ES-I3 (cell line): Measurements from ENCODE around the gene BMAL1.

ENCODE experiments used
- H3K36me3 ChIP-seq: 2 replicates; pipeline ENCODE4 v1.6.1; 2013; ENCODE audit warnings: mild to moderate bottlenecking, low read length, control low read depth, moderate library complexity; ENCODE audit not compliant: insufficient read depth
- H3K4me1 ChIP-seq: 2 replicates; pipeline ENCODE4 v1.6.1; 2013; ENCODE audit warnings: mild to moderate bottlenecking, control low read depth, low read length; ENCODE audit not compliant: insufficient read depth
- H3K9ac ChIP-seq: 2 replicates; pipeline ENCODE4 v1.6.1; 2013; ENCODE audit warnings: low read depth, mild to moderate bottlenecking, low read length, moderate library complexity
- H3K9me3 ChIP-seq: 2 replicates; pipeline ENCODE4 v1.6.1; 2013; ENCODE audit warnings: mild to moderate bottlenecking, low read length, moderate library complexity; ENCODE audit not compliant: control insufficient read depth, insufficient read depth

Gene BMAL1

DNA sequence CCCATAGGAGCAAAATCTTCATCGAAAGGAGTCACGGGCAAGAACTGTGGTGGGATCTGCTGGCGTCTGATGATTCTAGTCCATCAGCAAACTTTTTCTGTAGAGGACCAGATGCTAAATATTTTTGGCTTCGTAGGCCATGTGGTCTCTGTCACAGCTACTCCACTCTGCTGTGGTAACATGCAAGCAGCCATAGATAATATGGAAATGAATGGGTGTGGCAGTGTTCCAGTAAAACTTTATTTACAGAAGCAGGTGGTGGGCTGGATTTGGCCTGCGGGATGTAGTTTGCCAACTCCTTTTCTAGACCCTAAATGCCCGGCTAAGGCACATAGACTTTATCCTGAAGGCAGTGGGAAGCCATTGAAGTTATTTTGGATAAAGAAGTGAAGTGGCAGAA lies 32.9 kb downstream of the BMAL1 start:
- Histone ChIP-seq H3K36me3 (no peaks in the 10 kb centered on the region), H3K9me3 (no peaks in the 10 kb centered on the region), H3K4me1 (no peaks in the 10 kb centered on the region), H3K9ac (no peak overlapping the region)

DNA sequence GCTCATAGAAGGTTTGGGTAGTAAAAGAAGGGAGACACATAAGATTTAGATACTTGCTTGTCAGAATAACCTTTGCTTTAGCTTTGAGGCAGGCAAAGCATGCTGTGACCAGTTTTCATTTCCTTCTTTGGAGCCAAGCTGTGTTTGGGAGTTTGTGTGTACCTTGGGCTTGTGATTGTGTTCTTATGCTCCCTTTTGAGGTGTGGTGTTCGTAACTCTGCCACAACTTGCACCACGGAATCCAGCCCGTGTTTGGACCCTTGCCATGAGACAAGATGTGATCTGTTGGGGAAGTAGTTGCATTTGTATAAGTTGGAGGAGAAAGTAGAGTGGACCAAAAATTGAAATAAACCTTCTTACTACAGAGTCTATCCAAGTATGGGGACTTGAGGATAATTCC lies 34.0 kb downstream of the BMAL1 start:
- no peak overlapping the region for H3K9ac ChIP-seq
- no peaks in the 10 kb centered on the region for H3K4me1 ChIP-seq
- no peaks in the 10 kb centered on the region for H3K9me3 ChIP-seq
- no peaks in the 10 kb centered on the region for H3K36me3 ChIP-seq

DNA sequence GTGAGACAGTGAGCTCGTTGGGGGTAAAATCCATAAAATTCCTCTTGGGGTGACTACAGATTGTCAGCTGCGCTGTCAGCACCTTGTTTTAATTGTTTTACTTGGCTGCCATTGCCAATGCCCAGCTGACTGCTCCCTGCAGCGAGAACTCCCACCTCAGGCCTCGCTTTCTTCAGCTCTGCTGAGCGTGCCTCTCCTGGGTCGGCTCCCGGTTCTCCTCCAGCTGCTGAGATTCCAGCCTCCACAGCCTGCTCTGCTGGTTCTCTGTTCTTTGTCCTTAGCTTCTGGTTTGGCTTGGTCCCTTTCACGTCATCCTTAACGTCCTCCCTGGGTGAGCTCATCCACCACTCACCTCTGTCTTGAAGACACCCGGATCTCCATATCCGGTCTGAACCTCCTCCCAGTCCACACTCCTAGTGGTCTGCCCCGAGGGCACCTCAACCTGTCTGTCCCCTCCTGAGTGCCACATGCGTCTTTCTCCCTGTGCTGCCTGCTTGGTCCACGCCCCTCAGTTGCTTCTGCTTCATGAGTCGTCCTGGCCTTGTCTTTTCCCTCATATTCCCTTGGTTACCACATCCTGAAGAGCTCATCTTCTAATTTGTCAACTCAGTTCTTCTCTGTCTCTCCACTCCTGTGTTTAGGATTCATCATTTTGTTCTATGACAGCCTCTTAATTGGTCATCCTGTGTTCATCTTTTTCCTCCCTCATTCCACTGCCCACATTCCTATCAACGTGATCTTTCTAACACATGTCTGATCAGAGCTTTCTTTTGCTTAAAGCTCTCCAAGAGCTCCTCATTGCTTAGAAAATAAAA lies 35.6 kb downstream of the BMAL1 start:
- H3K9me3 ChIP-seq, result no peaks in the 10 kb centered on the region
- H3K4me1 ChIP-seq, result no peaks in the 10 kb centered on the region
- H3K9ac ChIP-seq, result no peak overlapping the region
- H3K36me3 ChIP-seq, result no peaks in the 10 kb centered on the region

DNA sequence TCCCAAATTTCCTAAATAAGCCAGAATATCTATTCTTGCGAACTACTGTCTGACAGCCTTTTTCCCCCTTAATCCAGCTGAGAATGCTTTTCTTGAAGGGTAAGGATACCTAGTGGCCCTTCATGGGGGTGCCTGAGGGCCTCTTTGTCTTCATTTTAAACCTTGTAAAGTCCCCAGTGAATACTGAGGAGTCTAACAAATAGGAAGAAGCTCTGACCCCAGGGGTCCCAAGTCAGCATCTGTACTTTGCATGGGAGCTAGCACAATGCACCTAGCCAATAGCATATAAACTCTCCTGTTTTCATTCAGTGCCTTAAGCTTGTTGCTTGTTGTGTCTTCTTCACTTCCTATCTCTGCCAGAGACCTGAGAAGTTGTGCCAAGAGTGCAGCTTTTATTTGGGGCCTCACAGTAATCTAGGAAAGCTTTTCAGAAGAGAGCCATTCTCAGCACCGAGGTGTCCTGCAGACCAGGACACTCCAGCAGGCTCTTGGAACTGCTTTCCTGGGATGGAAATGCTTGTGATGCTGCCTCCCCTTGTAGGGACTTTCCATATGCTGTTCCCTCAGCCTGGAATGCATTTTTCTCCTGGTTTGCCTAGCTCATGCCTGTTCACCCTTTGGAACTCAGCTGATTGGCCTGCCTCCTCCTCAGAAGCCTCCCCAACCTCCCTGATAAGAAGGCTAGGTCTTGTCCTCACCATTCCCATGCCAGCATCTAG lies 37.2 kb downstream of the BMAL1 start:
- no peaks in the 10 kb centered on the region for H3K4me1 ChIP-seq
- H3K9me3 ChIP-seq, result no peaks in the 10 kb centered on the region
- no peaks in the 10 kb centered on the region for H3K36me3 ChIP-seq
- H3K9ac ChIP-seq, result no peak overlapping the region

DNA sequence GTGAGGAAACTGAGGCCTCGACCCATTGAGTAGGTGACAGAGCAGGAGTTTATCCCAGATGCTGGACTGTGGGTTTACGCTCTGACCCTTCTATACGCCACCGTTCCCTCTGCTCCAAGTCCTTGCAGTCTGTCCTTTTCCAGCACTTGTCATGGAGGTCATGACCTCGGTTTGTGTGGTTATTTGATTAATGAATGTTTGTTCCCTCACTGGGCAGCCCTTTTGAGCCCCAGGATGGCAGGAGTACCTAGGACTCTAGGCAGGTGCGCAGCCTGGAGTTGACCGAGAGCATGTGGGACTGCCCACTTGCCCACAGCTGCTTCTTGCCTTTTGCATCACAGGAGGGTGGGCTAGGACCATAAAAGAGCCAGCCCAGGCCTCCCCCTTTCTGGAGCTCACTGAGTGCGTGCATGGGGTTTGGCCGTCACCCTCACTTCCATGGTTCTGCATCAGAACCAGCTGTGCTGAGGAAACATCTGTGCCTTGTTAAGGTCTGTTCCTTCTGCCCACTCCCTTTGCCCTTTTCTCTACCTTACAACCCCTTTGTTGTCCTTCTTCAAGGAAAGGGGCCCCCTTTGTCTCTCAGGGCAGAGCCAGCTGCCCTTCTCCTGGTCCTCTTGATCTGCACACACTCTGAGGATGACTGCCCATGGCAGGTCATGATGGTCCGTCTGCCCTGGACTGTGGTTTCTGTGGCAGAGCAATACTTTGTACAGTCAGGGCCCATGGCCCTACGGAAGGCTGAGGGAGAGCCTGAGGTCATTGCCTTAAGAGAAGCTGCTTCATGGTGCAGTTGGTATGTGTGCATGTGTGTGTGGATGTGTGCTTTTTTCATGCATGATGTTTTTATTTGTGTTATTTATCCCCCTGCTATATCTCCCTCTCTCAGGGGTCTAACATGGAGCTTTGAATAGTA lies 38.2 kb downstream of the BMAL1 start:
- H3K9me3 ChIP-seq, result no peaks in the 10 kb centered on the region
- no peak overlapping the region for H3K9ac ChIP-seq
- no peaks in the 10 kb centered on the region for H3K36me3 ChIP-seq
- no peaks in the 10 kb centered on the region for H3K4me1 ChIP-seq

DNA sequence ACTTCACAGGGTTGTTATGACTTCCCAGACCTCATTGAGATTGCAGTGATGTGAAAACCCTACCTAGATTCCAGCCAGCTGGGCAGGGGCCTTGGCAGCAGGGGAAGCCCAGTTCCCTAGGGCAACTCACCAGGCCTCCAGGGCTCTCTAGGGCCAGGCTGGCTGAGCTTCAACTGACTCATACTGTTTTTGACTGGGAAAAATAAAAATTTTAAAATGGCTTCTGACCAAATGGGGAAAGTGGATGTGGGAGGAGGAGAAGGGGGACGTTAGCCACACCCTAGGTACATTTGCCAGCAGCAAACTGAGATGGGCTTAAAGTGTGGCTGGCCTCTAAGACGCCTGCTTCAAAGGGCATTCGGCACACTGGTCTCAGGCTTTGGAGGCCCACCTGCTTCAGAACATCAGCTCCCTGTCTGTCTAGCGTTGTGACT lies 39.0 kb downstream of the BMAL1 start:
- H3K4me1 ChIP-seq, result no peaks in the 10 kb centered on the region
- no peaks in the 10 kb centered on the region for H3K9me3 ChIP-seq
- H3K36me3 ChIP-seq, result no peaks in the 10 kb centered on the region
- no peak overlapping the region for H3K9ac ChIP-seq

DNA sequence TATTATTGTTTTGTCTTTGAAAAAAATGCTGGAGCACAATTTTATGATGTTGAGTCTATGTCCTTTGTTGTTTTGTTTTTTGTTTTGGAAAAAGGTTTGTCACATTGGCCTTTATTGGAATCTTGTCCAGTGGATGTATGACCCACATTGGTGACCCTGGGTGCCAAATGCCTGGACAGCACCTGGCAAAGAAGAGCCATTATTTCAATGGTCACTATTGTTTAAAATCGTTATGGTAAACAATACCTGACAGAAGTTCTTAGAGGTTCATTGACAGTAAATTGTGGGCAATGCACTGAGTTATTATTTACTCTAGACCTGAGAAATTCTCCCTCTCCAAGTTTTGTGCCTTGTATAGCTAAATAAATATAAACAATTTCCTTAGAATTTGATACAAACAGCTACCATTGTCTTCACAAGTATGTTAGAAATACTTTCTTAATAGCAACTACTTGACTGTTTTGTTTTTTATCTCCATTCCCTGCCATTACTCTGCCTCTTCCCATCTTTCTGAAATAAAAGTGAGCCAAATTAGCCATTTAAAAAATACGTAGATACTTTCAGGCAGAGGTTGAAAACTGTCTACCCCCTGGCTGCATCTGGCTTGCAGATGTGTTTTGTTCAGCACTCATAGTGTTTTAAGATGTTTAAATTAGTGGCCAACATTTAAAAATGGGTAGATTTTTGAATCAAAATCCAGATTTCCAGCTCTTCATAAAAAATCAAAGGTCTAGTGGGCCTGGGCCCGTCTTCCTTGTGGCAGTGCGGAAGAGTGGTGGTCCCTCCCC lies 39.9 kb downstream of the BMAL1 start:
- Histone ChIP-seq H3K4me1 (no peaks in the 10 kb centered on the region), H3K9me3 (no peaks in the 10 kb centered on the region), H3K36me3 (no peaks in the 10 kb centered on the region), H3K9ac (no peak overlapping the region)

DNA sequence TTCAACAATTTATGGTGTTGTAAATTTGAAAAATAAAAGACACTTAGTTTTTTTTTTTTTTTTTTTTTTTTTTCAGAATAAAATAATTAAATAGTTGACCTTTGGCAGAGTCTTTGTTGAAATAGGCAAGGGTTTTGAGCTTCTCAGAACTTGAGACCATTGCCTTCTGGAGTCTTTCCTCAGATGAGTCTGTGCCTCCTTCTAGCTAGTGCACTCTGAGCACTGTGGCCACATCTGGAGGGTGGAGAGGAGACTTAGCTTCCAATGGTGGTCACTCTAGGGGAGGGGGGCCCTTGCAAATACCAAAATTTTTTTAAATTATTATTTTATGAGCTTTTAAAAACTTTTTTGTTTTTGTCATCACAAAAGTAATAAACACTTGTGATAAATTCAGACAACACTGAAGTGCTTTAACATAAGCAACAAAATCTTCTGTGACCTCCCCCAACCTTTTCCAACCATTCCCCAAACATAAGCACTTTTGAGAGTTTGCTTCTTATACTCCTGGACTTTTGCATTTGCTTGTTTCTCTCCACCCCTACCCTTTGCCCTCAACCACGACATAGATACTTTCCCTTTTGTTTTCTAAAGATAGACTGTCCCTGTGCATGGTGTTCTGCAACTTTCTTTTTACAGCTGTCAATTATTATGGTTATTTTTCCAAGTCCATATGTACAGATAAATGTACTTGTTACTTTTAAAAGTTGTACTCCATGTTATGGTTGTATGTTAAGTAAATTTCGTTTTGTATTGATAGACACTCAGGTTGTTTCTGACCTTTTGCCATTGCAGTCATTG lies 41.1 kb downstream of the BMAL1 start:
- H3K9me3 ChIP-seq, result no peaks in the 10 kb centered on the region
- H3K36me3 ChIP-seq, result no peaks in the 10 kb centered on the region
- no peaks in the 10 kb centered on the region for H3K4me1 ChIP-seq
- no peak overlapping the region for H3K9ac ChIP-seq

DNA sequence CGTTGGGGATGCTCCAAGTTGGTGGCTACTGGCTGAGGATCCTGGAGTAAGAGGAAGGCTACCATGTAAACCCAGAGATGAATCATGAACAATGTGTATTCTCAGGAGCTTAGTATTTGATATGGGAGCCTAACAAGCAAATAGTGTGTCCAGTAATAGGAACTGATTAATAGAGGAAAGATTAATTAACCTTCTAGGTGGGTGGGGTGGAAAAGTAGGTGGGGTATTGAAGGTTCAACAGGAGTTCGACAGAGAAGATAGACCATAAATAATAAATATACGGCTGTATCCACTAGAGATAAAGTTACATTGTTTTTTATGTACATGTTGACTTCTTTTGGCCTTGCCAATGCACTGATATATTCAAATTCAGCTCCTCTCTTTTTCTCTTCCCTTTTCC lies 43.1 kb downstream of the BMAL1 start:
- Histone ChIP-seq H3K9ac (no peak overlapping the region), H3K4me1 (no peaks in the 10 kb centered on the region), H3K36me3 (no peaks in the 10 kb centered on the region), H3K9me3 (no peaks in the 10 kb centered on the region)

DNA sequence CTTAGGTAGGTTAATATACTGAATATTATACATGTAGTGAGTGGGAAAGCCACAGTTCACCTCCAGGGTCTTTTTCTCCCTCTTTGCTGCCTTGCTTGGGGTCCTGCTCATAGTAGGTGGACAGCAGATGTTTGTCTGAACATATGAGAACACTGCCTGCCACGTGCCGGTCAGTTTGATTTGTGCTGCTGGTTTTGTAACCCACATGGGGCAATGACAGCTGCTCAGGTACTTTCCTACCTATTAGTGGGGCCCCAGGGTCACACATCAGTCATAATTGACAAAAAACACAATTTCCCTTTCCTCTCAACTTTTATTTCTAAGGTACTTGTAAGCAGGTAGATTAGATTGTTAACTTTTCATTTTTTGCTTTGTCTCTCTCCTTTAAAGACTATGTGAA lies 43.8 kb downstream of the BMAL1 start:
- no peaks in the 10 kb centered on the region for H3K36me3 ChIP-seq

DNA sequence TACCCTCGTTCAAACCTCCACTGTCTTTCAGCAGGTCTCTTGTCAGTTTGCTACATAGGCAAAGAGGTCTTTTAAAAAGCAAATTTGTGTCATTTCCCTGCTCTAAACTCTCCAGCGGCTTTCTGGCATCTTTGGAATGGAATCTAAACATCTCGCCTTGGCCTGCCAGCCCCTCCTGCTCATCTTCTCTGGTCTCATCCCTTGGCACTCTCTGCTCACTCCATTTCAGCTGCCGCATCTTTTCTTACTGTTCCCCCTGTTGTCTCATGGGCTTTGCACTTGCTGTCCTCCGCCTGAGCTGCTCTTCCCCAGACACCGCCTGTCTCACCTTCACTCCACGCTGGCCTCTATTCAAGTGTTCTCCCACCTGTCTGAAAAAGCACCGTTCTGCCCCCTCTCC lies 46.6 kb downstream of the BMAL1 start:
- no peaks in the 10 kb centered on the region for H3K9me3 ChIP-seq

More for the DNA sequence above, 43.8 kb downstream of the BMAL1 start:
- H3K4me1 ChIP-seq, result no peaks in the 10 kb centered on the region
- no peak overlapping the region for H3K9ac ChIP-seq
- H3K9me3 ChIP-seq, result no peaks in the 10 kb centered on the region

DNA sequence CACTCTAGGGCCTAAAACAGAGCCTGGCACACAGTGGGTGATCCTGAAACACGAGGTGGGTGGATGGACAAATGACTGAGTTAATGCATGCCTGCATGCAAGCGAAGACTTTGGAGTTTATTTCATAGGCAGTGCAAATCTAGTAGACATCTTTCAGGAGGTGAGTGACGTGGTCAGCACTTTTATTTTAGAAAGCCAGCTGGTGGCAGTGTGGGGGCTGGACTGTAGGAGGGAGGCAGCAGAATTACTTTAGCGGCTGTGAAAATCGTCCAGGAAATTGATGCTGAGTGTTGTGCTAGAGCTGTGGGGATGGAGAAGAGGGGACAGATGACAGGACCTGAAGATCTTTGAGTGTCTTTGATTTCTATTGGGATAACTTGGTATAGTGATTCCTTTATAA lies 47.1 kb downstream of the BMAL1 start:
- no peaks in the 10 kb centered on the region for H3K9me3 ChIP-seq

More for the DNA sequence above, 46.6 kb downstream of the BMAL1 start:
- no peaks in the 10 kb centered on the region for H3K36me3 ChIP-seq
- no peak overlapping the region for H3K9ac ChIP-seq
- H3K4me1 ChIP-seq, result no peaks in the 10 kb centered on the region

DNA sequence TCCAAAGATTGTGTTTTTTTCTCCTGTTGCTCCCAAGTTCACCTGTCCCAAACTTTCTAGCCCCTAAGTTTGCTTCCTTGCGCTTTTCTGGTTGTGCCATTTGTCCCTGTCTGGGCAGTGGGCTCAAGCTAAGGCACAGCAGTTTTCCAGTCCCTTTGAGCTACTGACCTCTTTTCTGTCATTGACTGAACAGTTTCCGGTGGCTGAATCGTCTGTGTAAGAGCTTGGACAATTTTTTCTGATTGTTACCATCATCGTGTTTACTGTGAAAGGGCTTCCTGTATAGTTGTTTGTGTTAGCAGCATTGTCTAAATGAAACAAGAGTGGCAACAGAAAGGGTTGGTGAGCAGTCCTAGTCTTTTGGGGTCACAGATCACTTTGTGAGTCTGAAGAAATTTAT lies 49.8 kb downstream of the BMAL1 start:
- Histone ChIP-seq H3K9ac (no peak overlapping the region), H3K9me3 (no peaks in the 10 kb centered on the region), H3K36me3 (no peaks in the 10 kb centered on the region), H3K4me1 (no peaks in the 10 kb centered on the region)

More for the DNA sequence above, 47.1 kb downstream of the BMAL1 start:
- no peaks in the 10 kb centered on the region for H3K4me1 ChIP-seq
- H3K36me3 ChIP-seq, result no peaks in the 10 kb centered on the region
- H3K9ac ChIP-seq, result no peak overlapping the region
